LNCAP (cell line): ENCODE data around the gene ARHGAP28.

Source experiments
- TF ChIP-seq, protein P1 (sequence below): fragments of 450-650 bp; IDR thresholded peaks from 2 replicates; pipeline ENCODE4 v1.5.1; 2017; ENCODE audit warnings: mild to moderate bottlenecking

Gene ARHGAP28

GRCh38 chr18:6850396-6850795, 120.9 kb downstream of the ARHGAP28 start:
- TF ChIP-seq, protein P1, sequence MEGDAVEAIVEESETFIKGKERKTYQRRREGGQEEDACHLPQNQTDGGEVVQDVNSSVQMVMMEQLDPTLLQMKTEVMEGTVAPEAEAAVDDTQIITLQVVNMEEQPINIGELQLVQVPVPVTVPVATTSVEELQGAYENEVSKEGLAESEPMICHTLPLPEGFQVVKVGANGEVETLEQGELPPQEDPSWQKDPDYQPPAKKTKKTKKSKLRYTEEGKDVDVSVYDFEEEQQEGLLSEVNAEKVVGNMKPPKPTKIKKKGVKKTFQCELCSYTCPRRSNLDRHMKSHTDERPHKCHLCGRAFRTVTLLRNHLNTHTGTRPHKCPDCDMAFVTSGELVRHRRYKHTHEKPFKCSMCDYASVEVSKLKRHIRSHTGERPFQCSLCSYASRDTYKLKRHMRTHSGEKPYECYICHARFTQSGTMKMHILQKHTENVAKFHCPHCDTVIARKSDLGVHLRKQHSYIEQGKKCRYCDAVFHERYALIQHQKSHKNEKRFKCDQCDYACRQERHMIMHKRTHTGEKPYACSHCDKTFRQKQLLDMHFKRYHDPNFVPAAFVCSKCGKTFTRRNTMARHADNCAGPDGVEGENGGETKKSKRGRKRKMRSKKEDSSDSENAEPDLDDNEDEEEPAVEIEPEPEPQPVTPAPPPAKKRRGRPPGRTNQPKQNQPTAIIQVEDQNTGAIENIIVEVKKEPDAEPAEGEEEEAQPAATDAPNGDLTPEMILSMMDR = no peak

- TF ChIP-seq, protein P1 = no peak
Measured at GRCh38 chr18:6851480-6851879, 122.0 kb downstream of the ARHGAP28 start.

- TF ChIP-seq, protein P1 = no peak
Measured at GRCh38 chr18:6854811-6855210, 125.3 kb downstream of the ARHGAP28 start.

GRCh38 chr18:6855767-6856166, 126.3 kb downstream of the ARHGAP28 start:
- TF ChIP-seq, protein P1 = no peak

GRCh38 chr18:6857300-6857699, 127.8 kb downstream of the ARHGAP28 start:
- TF ChIP-seq, protein P1 = no peak

GRCh38 chr18:6859676-6860422, 130.3 kb downstream of the ARHGAP28 start:
- TF ChIP-seq, protein P1 = no peak

GRCh38 chr18:6860804-6861448, 131.4 kb downstream of the ARHGAP28 start:
- TF ChIP-seq, protein P1 = no peak
